HL-60/S4 treated with retinoic acid at 250 ng/mL for 4 days and 3 days (cell line): ENCODE measurements around the gene ARG1.

Experiments used
- in situ Hi-C: fragments of 300-500 bp; cut with MboI; formaldehyde crosslinking; loops from 2 replicates; pipeline ENCODE4 v1.7.0; 2022; ENCODE audit warnings: low sequenced_read_pairs

Gene ARG1

DNA sequence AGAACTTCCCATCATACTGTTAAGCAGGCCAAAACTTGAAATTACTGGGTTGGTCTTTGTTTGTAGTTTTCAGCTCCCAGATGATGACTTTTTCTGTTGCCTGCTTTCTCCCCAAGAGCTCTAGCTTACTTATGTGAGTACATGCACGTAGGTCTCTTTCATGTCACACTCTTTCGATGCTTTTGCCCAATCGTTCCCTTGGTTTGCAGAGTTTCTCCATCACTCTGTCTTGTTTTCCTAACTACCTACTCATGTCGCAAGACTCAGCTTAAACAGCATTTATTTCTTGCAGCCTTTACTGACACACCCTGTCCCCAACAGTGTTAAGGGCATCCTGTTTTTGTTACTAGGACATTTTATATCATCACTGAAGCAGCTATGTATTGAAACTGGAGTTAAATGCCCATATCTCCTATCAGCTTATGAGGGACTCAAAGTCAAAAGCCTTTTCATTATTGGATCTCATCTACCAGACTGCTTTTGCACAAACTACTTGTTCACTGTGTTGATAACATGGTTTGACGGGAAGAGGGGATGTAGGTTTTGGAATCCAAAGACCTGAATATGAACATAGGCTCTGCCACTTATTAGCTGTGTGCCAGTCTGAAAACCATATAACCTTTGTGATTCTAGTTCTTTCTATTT lies 2.9 kb downstream of the ARG1 start:
- in situ Hi-C loops, result no loop called here

DNA sequence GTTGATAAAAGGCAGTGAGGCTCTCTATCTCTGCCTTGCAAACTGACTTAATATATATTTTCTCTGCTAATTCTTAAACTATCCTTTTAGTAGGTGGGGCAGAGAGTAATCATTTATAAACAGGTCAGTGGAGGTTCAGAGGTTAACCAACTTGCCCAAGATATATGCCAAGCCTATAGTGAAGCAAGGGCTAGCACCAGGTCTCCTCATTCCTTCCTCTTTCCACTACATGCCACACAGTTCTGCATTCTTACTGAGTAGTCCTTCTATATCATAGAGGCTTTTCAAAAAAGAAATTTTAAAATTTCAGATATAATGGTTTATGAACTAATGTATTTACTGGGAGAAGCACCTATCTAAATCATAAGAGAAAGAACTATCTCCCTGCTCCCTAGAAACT lies 8.5 kb downstream of the ARG1 start:
- in situ Hi-C loops, result no loop called here

DNA sequence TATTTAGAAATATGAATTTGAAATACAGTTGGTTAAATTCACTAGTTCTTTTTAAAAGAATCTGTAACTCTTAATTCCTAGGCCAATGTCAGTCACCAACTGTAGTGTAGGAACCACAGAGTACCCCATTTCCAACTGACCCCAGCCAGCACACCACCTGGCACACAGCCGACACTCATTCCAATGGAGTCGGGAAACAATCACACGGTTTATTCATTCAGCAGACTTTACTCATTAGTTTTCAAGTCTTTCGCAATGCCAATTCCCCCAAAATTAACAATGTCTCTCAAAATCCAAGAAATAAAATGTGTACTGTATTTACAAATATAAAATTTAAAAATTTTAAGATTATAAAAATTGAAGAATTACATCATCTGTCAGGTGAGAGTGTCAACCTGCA lies 13.5 kb downstream of the ARG1 start:
- in situ Hi-C loops, result no loop called here

DNA sequence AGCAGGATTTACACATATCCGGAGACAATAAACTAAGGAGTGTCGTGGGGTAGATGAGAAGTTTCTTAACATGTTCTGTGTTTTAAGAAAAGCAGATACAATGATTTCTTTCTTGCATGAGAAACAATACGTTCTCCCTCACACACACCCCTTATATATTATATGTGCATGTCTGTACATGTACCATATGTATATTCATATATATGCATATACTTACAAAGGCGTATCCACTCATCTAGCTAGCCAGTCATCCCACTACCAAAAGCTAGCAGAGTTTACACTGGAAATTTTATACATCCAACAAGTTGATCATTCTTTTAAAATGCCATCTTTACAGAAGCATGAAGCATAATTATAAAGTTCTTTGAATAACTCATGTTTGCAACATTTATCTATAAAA lies 14.9 kb downstream of the ARG1 start:
- in situ Hi-C loops, result no loop called here

- in situ Hi-C loops, result no loop called here
These were observed 15.6 kb downstream of the ARG1 start for GRCh38 chr6:131588643-131589042.

DNA sequence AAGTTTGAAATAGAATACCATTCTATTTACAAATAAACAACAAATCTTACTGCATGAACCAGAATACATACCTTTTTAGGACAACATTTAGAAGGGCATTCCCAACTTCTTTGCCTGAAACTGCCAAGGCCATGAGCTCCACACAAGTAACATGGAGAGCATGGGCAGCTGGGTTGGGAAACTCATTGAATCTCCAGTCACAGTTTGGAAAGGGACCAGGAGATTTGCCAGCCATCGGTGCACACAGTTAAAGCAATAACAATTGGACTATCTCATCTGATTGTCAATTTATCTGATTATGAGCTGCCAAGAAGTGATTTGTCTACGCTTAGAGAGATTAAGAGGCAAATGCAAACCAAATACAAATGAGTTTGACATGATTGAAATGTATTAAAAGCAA lies 19.9 kb downstream of the ARG1 start:
- in situ Hi-C loops, result no loop called here

- in situ Hi-C loops, result no loop called here
These were observed 21.0 kb downstream of the ARG1 start for GRCh38 chr6:131594074-131594473.

- in situ Hi-C loops, result no loop called here
These were observed 24.4 kb downstream of the ARG1 start for GRCh38 chr6:131597446-131597845.

- in situ Hi-C loops, result no loop called here
These were observed 27.7 kb downstream of the ARG1 start for GRCh38 chr6:131600716-131601115.

GRCh38 chr6:131602781-131603312 lies 29.8 kb downstream of the ARG1 start:
- in situ Hi-C loops, result no loop called here

DNA sequence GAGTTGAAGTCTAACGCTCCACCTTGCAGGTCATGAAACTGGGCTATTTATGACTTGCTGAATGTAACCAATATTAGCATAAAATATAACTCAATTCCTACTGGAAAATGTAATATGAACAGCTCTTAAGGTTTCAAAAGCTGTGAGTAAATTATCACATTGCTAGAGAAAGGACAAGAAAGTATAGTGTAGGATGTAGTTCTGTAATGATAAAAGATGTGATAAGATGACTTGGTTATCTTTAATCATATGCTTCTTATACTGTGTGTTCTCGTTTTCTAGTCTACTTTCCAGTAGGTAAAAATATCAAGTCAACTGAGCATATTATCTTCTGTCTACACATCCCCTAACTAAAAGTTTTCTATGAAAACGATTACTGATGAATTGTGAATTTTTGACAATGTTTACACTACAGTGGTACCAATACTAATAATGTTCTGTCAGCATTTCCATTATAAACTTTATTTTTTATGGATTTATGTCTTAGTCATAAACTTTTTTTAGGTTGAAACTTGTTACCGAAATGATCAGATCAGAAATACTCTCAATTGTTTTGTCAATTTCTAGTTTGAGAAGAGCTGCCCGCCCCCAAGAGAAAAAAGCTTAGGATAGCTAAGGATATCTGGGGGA lies 40.4 kb downstream of the ARG1 start:
- in situ Hi-C loops, result no loop called here

- in situ Hi-C loops, result no loop called here
These were observed 42.2 kb downstream of the ARG1 start for GRCh38 chr6:131615275-131615674.

DNA sequence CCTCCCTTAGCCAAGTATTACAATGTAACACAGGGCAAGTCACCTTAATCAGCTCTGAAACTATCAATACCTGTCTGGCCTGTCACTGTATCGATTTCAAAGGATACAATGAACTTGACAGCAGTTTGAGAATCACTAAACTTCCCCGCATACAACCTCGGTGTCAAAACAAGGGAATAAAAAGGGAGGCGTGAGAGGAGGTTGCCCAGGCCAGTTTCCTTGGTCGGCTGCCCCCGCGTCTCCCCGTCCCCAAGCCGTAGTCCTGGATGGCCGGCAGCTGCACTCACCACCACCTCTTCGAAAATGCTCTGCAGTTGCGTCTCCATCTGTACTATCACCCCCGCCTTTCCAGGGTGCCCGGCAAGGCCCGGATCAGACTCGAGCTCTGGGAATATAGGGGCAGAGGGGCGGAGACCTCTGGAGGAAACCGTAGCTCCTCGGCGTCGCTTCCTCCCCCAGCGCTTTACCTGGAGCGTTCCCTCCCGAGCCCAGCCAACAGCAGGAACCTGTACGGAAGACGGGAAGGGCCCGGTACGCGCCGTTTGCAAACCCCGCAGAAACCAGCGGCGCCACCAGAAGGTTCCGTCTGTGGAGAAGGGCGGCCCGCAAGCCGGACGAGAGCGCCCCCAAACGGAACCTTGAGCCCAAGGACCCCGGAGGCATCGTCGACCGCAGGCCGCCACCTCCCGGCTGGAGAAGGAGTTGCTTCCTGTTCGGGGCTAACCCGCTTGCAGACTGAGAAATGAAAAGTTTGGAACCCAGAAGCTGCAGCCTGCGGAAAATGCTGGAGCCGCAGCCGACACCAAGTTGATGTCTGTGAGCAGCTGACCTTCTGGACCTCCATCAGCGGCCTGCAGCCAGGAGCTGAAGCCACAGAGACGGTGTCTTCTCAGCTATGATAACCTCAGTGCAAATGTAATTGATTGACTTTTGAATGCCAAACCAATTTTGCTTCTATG lies 55.0 kb downstream of the ARG1 start, which contains the start of gene MED23:
Gene MED23, minus strand, starts transcription at position 519 of the 959 bp plus-strand sequence. Its CDS starts 193 bp downstream, at position 326.
- in situ Hi-C loops, result no loop called here

DNA sequence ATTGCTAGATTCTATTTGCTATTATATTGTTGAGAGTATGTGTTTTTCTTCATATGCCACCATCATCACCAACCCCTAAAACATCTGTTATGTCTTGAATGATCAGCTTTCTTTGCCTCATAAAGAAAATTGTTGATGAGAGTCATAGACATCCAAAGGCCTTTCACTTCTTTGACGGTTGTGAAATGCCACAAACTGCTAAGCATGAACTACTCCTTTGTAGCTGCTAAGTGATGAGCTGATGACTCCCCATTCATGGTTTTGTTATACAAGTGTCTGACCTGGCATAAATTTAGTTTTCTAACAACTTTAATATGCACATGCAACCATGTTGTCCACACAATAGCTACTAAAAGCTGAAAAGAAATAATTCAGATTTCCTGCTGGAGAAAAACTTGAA lies 55.7 kb downstream of the ARG1 start:
- in situ Hi-C loops, result no loop called here

DNA sequence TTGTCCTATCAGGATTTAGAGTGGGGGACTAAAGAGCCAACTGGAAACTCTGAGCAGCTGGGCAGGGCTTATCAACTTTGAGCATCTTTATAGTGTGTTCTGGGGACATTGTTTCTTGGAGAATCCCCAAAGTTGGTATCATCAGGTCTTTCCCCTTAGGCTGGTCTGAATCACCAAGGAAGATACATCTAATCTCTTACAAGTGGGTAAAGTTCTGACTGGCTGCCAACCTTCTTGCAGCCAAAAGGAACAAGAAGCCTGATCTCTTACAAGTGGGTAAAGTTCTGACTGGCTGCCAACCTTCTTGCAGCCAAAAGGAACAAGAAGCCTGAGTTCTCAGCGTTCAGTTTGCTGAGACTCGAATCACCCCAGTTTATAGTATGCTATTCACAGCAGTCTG lies 56.6 kb downstream of the ARG1 start:
- in situ Hi-C loops, result no loop called here

DNA sequence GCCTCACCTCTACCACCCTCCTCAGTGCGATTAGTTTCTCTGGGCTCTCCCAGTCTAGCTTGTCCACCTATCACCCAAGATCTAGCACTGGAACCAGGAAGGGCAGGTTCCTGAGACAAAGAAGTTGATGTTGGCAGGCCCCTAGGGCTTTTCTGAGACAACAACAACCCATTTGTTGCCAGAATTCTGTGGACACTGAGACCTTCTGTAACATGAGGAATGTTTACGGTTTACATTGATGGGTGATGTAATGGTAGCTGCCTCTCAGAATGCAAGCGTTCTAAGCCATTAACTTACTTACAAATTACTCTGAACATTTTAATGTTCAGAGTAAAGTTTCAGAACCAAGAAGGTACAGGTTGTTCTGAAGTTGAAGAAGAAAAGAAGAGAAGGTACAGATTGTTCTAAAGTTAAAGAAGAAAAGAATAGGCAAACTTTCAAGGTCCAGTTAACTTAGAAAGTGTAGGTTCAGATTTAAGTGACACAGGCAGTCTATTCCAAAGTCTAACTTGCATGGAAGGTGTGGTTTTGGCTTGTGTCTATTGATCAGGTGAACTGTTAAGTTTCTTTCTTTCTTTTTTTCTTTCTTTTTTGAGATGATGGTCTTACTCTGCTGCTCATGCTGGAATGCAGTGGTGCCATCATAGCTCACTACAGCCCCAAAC lies 58.7 kb downstream of the ARG1 start:
- in situ Hi-C loops, result no loop called here
